Hematopoietic multipotent progenitor cell treated with erythropoietin and hydrocortisone succinate and interleukin-3 and kit ligand, for 6 days (in vitro differentiated cells): Measurements from ENCODE around the gene COL1A1.

Experiments used
- DNase-seq: peaks from one replicate; pipeline ENCODE4 v3.0.0-alpha.2; 2015

COL1A1 gene

GRCh38 chr17:50201276-50201854 lies at the start of gene COL1A1:
TSS of gene COL1A1 (minus strand) at chr17:50201631. CDS start at chr17:50201513, 118 bp downstream.
- no peak for DNase-seq

GRCh38 chr17:50248255-50248654 lies 46.8 kb upstream of the COL1A1 start:
- no peak for DNase-seq

GRCh38 chr17:50244771-50245170 lies 43.3 kb upstream of the COL1A1 start:
- no peak for DNase-seq

GRCh38 chr17:50241431-50241830 lies 40.0 kb upstream of the COL1A1 start:
- DNase-seq, result no peak

DNA sequence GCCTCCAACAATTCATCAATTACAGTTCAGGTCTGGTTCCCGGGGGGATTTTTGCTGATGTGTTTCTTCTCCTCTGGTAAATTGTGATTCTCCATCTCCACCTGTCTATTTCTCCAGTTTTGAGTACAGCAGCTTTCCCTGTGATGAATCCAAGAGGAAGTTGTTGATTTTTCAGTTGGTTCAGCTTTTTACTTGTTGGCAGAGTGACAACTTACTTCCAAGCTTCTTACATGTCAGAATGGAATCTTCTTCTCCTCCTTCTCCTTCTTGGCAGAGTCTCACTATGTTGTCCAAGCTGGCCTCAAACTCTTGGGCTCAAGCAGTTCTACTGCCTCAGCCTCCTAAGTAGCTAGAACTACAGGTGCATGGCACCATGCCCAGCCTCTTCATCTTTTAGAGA lies 39.4 kb upstream of the COL1A1 start:
- DNase-seq, result no peak

GRCh38 chr17:50239937-50240336 lies 38.5 kb upstream of the COL1A1 start:
- DNase-seq, result peak; percentile 12

DNA sequence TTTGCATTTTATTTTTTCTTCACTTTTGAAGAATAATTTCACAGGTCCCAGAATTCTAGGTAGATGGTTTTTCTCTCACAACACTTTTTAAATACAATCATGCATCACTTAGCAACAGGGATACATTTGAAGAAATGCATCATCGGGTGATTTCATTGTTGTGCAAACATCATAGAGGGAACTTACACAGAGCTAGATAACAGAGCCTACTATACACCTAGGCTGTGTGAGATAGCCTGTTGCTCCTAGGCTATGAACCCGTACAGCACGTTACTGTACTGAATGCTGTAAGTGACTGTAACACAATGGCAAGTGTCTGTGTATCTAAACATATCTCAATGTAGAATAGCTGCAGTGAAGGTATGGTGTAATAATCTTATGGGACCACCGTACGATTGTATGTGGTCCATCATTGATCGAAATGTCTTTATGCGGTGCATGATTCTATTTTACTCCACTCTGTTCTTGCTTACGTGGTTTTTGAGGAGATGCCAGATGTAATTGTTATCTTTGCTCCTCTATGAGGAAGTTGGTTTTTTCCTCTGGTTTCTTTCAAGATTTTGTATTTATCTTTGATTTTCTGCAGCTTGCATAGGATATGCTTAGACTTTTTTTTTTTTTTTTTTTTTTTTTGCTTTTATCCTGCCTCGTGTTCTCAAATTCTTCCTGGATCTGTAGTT lies 37.3 kb upstream of the COL1A1 start:
- DNase-seq, result peak; percentile 36

- no peak for DNase-seq
Measured at GRCh38 chr17:50237901-50238300, 36.5 kb upstream of the COL1A1 start.

- DNase-seq, result no peak
Measured at GRCh38 chr17:50234581-50234980, 33.1 kb upstream of the COL1A1 start.

GRCh38 chr17:50225701-50226240 lies 24.3 kb upstream of the COL1A1 start:
- no peak for DNase-seq

DNA sequence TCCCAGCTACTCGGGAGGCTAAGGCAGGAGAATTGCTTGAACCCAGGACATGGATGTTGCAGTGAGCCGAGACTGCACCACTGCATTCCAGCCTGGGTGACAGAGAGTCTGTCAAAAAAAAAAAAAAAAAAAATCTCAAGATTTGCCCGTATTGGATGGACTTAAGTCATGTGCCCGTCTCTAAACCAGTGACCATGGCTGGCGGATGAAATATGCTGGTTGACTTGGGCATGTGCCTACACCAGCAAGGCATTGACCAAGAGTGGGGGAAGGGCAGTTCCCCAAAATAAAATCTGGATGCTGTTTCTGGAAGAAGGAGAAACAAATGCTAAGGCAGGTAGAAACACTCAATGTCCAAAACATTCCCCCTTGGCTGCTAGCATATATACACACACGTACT lies 21.5 kb upstream of the COL1A1 start:
- DNase-seq, result no peak

- DNase-seq, result no peak
Measured at GRCh38 chr17:50221864-50222545, 20.6 kb upstream of the COL1A1 start.

GRCh38 chr17:50221266-50221863 lies 19.9 kb upstream of the COL1A1 start:
- DNase-seq, result peak; percentile 47

- DNase-seq, result no peak
Measured at GRCh38 chr17:50220811-50221210, 19.4 kb upstream of the COL1A1 start.

DNA sequence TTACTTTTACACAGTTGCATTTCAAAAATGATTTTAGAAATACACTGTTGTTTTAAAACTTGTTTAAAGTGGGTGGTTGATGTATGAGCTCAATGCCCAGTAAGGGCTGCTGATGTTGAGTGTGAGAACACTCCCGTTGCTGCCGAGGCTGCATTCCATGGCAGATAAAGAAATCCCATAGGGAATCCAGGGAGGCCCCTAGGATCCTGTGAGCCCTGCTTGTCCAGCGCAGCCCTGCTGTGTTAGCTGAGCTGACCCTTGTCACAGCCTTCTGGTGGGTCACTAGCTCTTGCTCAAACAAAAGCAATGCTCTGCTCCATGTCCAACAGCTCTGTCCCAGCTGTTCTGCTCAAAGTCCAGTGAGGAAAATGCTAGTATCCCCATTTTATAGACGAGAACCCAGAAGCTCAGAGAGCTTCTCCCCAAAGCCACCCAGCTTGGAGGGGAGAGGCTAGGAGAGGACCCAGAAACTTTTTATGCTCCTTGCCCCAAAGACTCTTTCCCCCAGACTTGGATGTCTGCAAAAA lies 18.6 kb upstream of the COL1A1 start:
- no peak for DNase-seq

GRCh38 chr17:50219342-50219741 lies 17.9 kb upstream of the COL1A1 start:
- no peak for DNase-seq

GRCh38 chr17:50218771-50219315 lies 17.4 kb upstream of the COL1A1 start:
- no peak for DNase-seq

DNA sequence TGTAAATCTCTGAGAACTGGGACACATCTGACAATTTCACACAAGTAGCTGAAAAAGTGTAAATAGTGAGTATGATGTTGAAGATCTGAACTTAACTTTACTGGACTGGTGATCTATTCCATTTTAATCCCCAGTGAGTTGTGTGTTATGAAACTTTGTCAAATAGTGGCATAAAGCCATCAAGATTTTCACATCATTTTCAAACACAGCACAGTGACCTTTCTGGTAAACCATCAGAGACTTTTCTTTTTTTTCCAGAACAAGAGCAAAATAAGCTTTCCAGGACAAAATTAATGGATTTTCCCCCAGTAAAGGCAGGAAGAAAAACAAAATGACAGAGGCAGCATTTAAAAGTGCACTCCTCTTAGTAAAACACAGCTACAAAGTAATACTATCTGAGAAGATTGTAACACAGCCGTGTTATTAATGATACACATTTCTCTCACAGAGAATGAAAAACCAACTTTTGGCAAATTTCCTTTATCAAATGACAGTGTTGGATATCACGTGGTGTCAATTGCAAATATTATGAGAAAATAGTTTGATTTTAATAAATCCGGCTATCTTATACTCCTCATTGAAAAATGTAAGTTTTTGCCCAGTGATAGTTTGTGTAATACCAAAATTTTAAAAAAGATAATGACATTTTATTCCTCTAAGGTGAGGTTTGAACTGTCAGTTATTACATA lies 16.8 kb upstream of the COL1A1 start:
- DNase-seq, result no peak

DNA sequence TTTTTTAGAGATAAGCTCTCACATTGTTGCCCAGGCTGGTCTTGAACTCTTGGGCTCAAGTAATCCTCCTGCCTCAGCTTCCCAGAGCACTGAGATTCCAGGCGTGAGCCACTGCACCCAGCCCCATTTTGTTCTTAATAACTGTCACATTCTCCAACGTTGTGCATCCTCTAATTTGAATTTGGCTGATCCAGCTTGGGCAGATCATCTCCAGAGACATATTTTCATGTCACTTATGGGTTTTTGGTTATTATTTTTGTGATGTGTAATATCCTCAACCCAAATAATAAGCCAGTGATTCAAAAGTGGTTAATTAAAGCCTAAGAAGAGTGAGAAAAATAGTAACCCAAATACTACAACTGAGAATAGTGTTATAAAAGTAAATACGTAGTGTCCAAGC lies 16.2 kb upstream of the COL1A1 start:
- DNase-seq, result no peak

- no peak for DNase-seq
Measured at GRCh38 chr17:50214976-50215760, 13.7 kb upstream of the COL1A1 start.
